ENCODE results near the gene COX19. TPM values are rescaled to one million over a fixed set of nuclear protein-coding genes. Genes with fewer than 3 reads are reported as not detected.

Gene COX19
- total RNA-seq, 1 experiment from 2014 or later = 18.8 TPM

GRCh38 chr7:970744-971143, 4.6 kb downstream of the COX19 start:
- H3K27me3 ChIP-seq (replicated peaks; ENCODE audit: insufficient read depth, low read depth, low read length, poor library complexity) = no peaks in the 10 kb centered on the region
- no peak overlapping the region for H3K4me3 ChIP-seq (ENCODE audit: low read depth, low read length, poor library complexity, severe bottlenecking)
- peaks cover 60% of the 10 kb centered on the region for H3K36me3 ChIP-seq (ENCODE audit: insufficient read depth, low read length, poor library complexity, severe bottlenecking)
- ChIA-PET CTCF (no interaction called here), POLR2A (ENCODE audit: low non-redundant PET) (no interaction called here)
- peaks cover 15% of the 10 kb centered on the region for H3K4me1 ChIP-seq (ENCODE audit: insufficient read depth, low read length, poor library complexity, severe bottlenecking)
- no peak for TF ChIP-seq EZH2 (IDR thresholded peaks at IDR 0.05; ENCODE audit: borderline replicate concordance, low read depth, low read length, poor library complexity, severe bottlenecking)
- TF ChIP-seq, protein P1, sequence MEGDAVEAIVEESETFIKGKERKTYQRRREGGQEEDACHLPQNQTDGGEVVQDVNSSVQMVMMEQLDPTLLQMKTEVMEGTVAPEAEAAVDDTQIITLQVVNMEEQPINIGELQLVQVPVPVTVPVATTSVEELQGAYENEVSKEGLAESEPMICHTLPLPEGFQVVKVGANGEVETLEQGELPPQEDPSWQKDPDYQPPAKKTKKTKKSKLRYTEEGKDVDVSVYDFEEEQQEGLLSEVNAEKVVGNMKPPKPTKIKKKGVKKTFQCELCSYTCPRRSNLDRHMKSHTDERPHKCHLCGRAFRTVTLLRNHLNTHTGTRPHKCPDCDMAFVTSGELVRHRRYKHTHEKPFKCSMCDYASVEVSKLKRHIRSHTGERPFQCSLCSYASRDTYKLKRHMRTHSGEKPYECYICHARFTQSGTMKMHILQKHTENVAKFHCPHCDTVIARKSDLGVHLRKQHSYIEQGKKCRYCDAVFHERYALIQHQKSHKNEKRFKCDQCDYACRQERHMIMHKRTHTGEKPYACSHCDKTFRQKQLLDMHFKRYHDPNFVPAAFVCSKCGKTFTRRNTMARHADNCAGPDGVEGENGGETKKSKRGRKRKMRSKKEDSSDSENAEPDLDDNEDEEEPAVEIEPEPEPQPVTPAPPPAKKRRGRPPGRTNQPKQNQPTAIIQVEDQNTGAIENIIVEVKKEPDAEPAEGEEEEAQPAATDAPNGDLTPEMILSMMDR (conservative IDR thresholded peaks at IDR 0.05; ENCODE audit: low read depth, low read length) = no peak
- no peak for DNase-seq (ENCODE audit: low spot score)
- intact Hi-C loops (cut with micrococcal nuclease; ENCODE audit: unreplicated experiment) = no loop called here
- H3K27ac ChIP-seq (ENCODE audit: low read depth, low read length, poor library complexity, severe bottlenecking) = peak overlapping the region; percentile 5
- BruUV-seq (replicated peaks) = no TSS peak
- no peaks in the 10 kb centered on the region for H3K9me3 ChIP-seq (ENCODE audit: low read depth, low read length, poor library complexity, severe bottlenecking)

- intact Hi-C loops (cut with micrococcal nuclease; ENCODE audit: unreplicated experiment) = no loop called here
- no peaks in the 10 kb centered on the region for H3K27me3 ChIP-seq (replicated peaks; ENCODE audit: insufficient read depth, low read depth, low read length, poor library complexity)
- no peak overlapping the region for H3K27ac ChIP-seq (ENCODE audit: low read depth, low read length, poor library complexity, severe bottlenecking)
- ChIA-PET CTCF (no interaction called here), POLR2A (ENCODE audit: low non-redundant PET) (no interaction called here)
- no peak for DNase-seq (ENCODE audit: low spot score)
- H3K4me3 ChIP-seq (ENCODE audit: low read depth, low read length, poor library complexity, severe bottlenecking) = no peak overlapping the region
- H3K9me3 ChIP-seq (ENCODE audit: low read depth, low read length, poor library complexity, severe bottlenecking) = no peaks in the 10 kb centered on the region
- H3K36me3 ChIP-seq (ENCODE audit: insufficient read depth, low read length, poor library complexity, severe bottlenecking) = peaks cover 60% of the 10 kb centered on the region
- BruUV-seq (replicated peaks) = no TSS peak
- TF ChIP-seq, protein P1 (conservative IDR thresholded peaks at IDR 0.05; ENCODE audit: low read depth, low read length) = no peak
- no peak for TF ChIP-seq EZH2 (IDR thresholded peaks at IDR 0.05; ENCODE audit: borderline replicate concordance, low read depth, low read length, poor library complexity, severe bottlenecking)
- H3K4me1 ChIP-seq (ENCODE audit: insufficient read depth, low read length, poor library complexity, severe bottlenecking) = peaks cover 28% of the 10 kb centered on the region
These were observed 5.9 kb downstream of the COX19 start for GRCh38 chr7:969403-969802.

DNA sequence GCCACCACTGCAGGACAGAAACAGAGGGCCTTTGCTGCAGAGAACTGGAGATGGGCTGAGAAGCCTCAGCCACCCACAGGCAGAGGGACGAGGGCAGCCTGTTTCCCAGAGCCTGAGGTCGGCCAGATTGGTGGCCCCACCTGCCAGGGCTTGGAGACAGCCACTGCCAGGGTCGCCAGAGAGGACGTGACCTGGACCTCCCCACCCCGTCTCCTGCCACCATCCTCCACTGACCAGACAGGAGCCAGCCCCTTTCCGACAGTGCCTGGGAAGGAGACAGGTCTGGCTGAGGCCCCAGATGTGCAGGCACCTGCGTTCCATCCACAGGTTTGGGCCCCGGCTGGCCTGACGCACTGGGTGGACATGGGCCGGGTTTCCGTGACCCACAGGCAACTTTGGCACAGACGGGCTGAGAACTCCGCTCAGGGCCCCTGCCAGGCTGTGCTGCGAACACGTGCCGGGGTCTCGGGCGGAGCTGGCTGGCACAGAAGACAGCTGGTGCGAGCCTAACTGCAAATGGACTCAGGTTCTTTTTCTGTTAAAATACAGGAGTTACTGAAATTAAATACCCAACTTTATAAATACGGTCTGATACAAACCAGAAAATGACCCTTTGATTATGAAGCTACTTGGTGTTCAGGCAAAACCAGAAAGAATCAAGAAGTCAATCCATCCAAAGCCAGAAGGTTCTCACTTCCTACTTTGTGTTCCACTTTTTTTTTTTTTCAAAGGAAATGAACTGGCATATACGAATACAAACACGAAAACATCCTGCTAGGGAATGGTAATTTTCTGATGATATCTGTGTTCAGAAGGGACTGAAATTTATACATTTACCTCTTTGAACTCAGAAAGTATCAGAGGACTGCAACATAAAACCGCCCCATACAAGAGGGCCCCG, 6.9 kb downstream of the COX19 start:
- POLR2A ChIA-PET (ENCODE audit: low non-redundant PET) = no interaction called here
- CTCF ChIA-PET = no interaction called here
- H3K4me3 ChIP-seq (ENCODE audit: low read depth, low read length, poor library complexity, severe bottlenecking) = no peak overlapping the region
- H3K27ac ChIP-seq (ENCODE audit: low read depth, low read length, poor library complexity, severe bottlenecking) = no peak overlapping the region
- TF ChIP-seq EZH2 (IDR thresholded peaks at IDR 0.05; ENCODE audit: borderline replicate concordance, low read depth, low read length, poor library complexity, severe bottlenecking) = no peak
- TF ChIP-seq, protein P1 (conservative IDR thresholded peaks at IDR 0.05; ENCODE audit: low read depth, low read length) = no peak
- intact Hi-C loops (cut with micrococcal nuclease; ENCODE audit: unreplicated experiment) = no loop called here
- peaks cover 60% of the 10 kb centered on the region for H3K36me3 ChIP-seq (ENCODE audit: insufficient read depth, low read length, poor library complexity, severe bottlenecking)
- no peak for DNase-seq (ENCODE audit: low spot score)
- no peaks in the 10 kb centered on the region for H3K27me3 ChIP-seq (replicated peaks; ENCODE audit: insufficient read depth, low read depth, low read length, poor library complexity)
- peaks cover 26% of the 10 kb centered on the region for H3K4me1 ChIP-seq (ENCODE audit: insufficient read depth, low read length, poor library complexity, severe bottlenecking)
- no peaks in the 10 kb centered on the region for H3K9me3 ChIP-seq (ENCODE audit: low read depth, low read length, poor library complexity, severe bottlenecking)
- BruUV-seq (replicated peaks) = no TSS peak

All from A673 (cell line).